ENCODE data around the gene IFNL4.
"Not testable (repeated sequence)": the region's sequence is repeated elsewhere in the genome, so short reads cannot be mapped to it uniquely, and the experiment has no call there.

Gene IFNL4

DNA sequence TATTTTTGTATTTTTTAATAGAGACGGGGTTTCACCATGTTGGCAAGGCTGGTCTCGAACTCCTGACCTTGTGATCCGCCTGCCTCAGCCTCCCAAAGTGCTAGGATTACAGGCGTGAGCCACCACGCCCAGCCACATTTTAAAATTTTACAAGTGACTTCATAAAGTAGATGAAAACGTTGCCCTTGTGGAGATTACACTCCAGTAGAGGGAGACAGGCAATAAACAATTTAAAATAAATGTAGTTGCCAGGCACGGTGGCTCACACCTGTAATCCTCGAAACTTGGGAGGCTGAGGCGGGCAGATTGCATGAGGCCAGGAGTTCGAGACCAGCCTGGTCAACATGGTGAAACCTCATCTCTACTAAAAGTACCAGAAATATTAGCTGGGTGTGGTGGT is 29.5 kb downstream of the IFNL4 start:
- not testable (repeated sequence) for DNase-seq (ENCODE audit: low spot score)

GRCh38 chr19:39218230-39219007 is 30.2 kb downstream of the IFNL4 start:
- no peak for DNase-seq (ENCODE audit: low spot score)

GRCh38 chr19:39217094-39217493 is 31.6 kb downstream of the IFNL4 start:
- DNase-seq (ENCODE audit: low spot score), result no peak

- not testable (repeated sequence) for DNase-seq (ENCODE audit: low spot score)
Measured at GRCh38 chr19:39215323-39215722, 33.3 kb downstream of the IFNL4 start.

GRCh38 chr19:39212375-39212742 is 36.3 kb downstream of the IFNL4 start:
- no peak for DNase-seq (ENCODE audit: low spot score)

- no peak for DNase-seq (ENCODE audit: low spot score)
Measured at GRCh38 chr19:39211731-39212374, 36.8 kb downstream of the IFNL4 start.

- DNase-seq (ENCODE audit: low spot score), result no peak
Measured at GRCh38 chr19:39209196-39209595, 39.5 kb downstream of the IFNL4 start.

DNA sequence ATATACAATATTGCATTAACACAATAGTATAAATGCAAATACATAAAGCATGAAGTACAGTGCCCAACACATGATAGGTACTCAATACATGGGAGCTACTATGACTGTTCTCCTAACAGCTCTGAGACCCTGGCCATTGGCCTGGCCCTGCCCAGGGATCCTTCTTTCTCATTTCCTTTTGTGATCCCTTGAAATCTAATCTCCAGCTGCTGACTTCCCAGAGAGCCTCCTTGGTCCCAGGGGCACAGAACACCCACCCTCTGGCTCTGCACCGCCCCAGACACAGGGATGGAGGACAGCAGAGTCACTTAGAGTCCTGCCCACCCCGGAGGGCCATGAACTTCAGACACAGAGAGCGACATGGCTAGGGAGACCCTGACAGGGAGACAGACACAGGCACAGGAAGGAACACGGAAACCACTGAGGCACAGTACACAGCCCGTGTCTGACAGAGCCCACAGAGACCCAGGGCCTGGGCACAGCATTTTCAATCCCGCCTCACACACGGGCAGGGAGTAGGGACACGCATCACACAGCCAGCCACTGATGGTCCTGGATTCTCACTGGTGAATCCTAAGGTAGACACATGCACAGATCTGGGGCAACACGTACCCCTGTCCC is 40.4 kb downstream of the IFNL4 start:
- no peak for DNase-seq (ENCODE audit: low spot score)

GRCh38 chr19:39207293-39207836 is 41.3 kb downstream of the IFNL4 start:
- no peak for DNase-seq (ENCODE audit: low spot score)

DNA sequence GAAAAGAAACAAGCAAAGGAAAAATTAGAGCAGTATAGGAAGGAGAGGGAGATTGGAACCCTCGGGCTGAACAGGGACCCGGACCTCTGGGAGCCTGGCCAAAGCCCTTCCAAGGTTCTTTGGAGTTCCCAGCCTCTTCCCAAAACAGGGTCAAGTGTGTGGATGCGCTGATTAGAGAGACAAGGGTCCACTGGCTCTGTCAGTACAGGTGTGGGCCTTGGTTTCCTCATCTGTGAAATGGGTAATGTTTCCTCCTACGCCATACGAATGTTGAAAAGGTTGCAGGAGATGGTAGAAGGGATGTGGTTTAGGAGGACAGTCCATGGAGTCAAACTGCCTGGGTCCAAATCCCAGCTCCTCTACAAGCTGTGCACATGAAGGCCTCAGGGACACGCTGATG is 42.5 kb downstream of the IFNL4 start:
- no peak for DNase-seq (ENCODE audit: low spot score)

GRCh38 chr19:39205449-39205764 is 43.2 kb downstream of the IFNL4 start:
- no peak for DNase-seq (ENCODE audit: low spot score)

GRCh38 chr19:39203372-39204341 is 45.0 kb downstream of the IFNL4 start, which contains the start of gene SYCN:
Gene SYCN, minus strand, starts transcription at chr19:39204263. Its CDS starts 9 bp downstream, at chr19:39204254.
- DNase-seq (ENCODE audit: low spot score), result no peak

- no peak for DNase-seq (ENCODE audit: low spot score)
Measured at GRCh38 chr19:39202998-39203355, 45.7 kb downstream of the IFNL4 start.

- no peak for DNase-seq (ENCODE audit: low spot score)
Measured at GRCh38 chr19:39200803-39201115, 47.9 kb downstream of the IFNL4 start.

GRCh38 chr19:39200066-39200802 is 48.4 kb downstream of the IFNL4 start:
- no peak for DNase-seq (ENCODE audit: low spot score)

DNA sequence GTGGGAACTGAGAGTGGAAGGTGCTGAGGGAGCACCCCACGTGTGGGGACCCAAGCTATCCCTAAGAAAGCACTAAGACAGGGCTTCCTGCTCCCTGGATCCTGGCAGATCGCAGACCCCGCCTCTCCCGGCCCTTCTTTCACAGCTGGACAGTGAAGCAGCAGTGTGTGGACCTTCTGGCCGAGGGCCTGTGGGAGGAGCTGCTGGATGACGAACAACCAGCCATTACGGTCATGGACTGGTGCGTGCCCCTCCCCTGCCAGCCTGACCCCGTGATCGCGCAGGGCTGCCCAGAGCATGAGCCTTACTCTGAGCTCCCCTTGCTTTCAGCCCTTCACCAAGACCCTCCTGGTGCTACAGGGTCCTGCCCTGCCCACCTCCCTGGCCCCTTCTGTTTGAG is 49.6 kb downstream of the IFNL4 start:
- DNase-seq (ENCODE audit: low spot score), result no peak

- no peak for DNase-seq (ENCODE audit: low spot score)
Measured at GRCh38 chr19:39197808-39198207, 50.8 kb downstream of the IFNL4 start.

DNA sequence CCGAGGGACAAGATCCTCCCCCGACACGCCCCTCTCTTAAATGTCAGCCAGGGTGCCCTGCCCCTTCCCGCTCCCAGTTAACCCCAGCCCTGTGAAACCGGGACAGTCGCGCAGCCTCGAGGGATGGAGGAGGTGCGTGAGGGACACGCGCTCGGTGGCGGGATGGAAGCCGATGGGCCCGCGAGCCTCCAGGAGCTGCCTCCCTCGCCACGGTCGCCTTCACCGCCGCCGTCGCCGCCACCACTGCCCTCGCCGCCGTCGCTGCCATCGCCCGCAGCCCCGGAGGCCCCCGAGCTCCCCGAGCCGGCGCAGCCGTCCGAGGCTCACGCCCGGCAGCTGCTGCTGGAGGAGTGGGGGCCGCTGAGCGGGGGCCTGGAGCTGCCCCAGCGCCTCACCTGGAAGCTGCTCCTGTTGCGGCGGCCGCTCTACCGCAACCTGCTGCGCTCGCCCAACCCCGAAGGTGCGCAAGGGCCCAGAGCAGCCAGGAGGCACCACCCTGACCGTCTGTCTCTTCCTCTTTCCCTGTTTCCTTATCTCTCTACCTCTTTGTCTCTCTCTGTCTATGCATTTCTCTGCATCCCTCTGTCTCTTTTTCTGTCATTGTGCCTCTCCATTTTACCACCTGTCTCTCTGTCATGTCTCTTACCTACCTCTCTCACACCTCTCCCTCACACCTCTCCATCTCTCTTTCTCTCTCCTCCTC is 51.6 kb downstream of the IFNL4 start, which contains the start of gene NCCRP1:
Gene NCCRP1 (plus strand): TSS at position 105 of the 703 bp plus-strand sequence. CDS start 19 bp downstream, at position 124.
- DNase-seq (ENCODE audit: low spot score), result no peak

DNA sequence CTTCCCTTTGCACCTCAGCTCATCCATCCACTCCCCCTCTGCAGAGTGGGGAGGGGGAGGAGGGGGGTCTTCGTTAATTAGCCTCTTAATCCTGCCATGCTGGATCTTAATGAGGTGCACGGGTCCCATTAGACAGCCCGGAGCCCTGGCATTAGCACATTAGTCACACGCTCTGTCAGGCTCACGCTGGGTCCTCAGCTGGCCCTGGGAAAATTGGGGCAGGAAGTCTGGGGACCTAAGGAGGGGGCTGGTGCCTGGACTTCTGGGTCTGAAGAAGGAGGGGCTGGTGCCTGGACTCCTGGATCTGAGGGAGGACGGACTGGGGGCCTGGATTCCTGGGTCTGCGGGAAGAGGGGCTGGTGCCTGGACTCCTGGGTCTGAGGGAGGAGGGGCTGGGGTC is 52.3 kb downstream of the IFNL4 start:
- DNase-seq (ENCODE audit: low spot score), result no peak

Measured in kidney capillary endothelial cell (primary cell).